K562 (cell line): Measurements from ENCODE around the gene TEX13C. TPM values are rescaled to one million over a fixed set of nuclear protein-coding genes. Genes with fewer than 3 reads are reported as not detected.
A peak's percentile ranks its signal among the peaks of the same experiment; 100 is the strongest.

Experiments
- CBFA2T2 ChIP-seq: fragments of 450-650 bp; conservative IDR thresholded peaks from 2 replicates; pipeline ENCODE4 v1.6.1; 2017; ENCODE audit warnings: mild to moderate bottlenecking
- CBX3 ChIP-seq, 2 experiments: IDR thresholded peaks; 1 replicate in 1 of 2; 2 replicates in 1 of 2; pipeline ENCODE4 v1.6.1; 2012; ENCODE audit warnings: inconsistent platforms in 2 of 2, low read length in 2 of 2, borderline replicate concordance in 1 of 2, control low read depth in 1 of 2
- CC2D1A ChIP-seq: fragments of 450-650 bp; IDR thresholded peaks from 2 replicates; pipeline ENCODE4 v1.6.1; 2017; ENCODE audit warnings: mild to moderate bottlenecking
- CEBPB ChIP-seq: fragments of 450-650 bp; IDR thresholded peaks from 2 replicates; pipeline ENCODE4 v1.6.1; 2016; ENCODE audit warnings: missing genetic modification characterization, missing compliant biosample characterization
- CREBBP ChIP-seq: IDR thresholded peaks from one replicate; pipeline ENCODE4 v1.6.1; 2012; ENCODE audit warnings: low read depth, mild to moderate bottlenecking, control low read depth, inconsistent platforms, low read length
- CREM ChIP-seq: IDR thresholded peaks from 2 replicates; pipeline ENCODE4 v1.6.1; 2014; ENCODE audit warnings: antibody characterized with exemption, low read depth
- E2F4 ChIP-seq: sonication (generic); formaldehyde crosslinking; IDR thresholded peaks from 2 replicates; pipeline ENCODE4 v1.8.0; 2022; ENCODE audit warnings: mild to moderate bottlenecking, low read depth, missing genetic modification reagents
- HEY1 ChIP-seq: fragments of 250-450 bp; sonication (Bioruptor Pico); IDR thresholded peaks from 2 replicates; pipeline ENCODE4 v1.5.0; 2020; ENCODE audit warnings: mild to moderate bottlenecking, moderate library complexity, borderline replicate concordance
- HNRNPLL ChIP-seq: fragments of 200-400 bp; formaldehyde crosslinking; IDR thresholded peaks from 2 replicates; pipeline ENCODE4 v1.6.1; 2017; ENCODE audit warnings: low read length, low read depth, mild to moderate bottlenecking; ENCODE audit not compliant: poor library complexity, severe bottlenecking
- KDM1A ChIP-seq, 2 experiments: fragments of 450-650 bp; IDR thresholded peaks; 2 replicates each; pipeline ENCODE4 v1.6.1; 2016; ENCODE audit warnings: mild to moderate bottlenecking in 2 of 2
- KDM5B ChIP-seq: fragments of 200-600 bp; sonication (generic); IDR thresholded peaks from 2 replicates; pipeline ENCODE4 v1.6.1; 2012; ENCODE audit warnings: low read depth, mild to moderate bottlenecking, moderate library complexity, low read length, control low read depth, inconsistent platforms; ENCODE audit not compliant: insufficient replicate concordance
- KLF13 ChIP-seq: fragments of 450-650 bp; IDR thresholded peaks from 2 replicates; pipeline ENCODE4 v1.6.1; 2016; ENCODE audit warnings: missing genetic modification characterization, low read depth, mild to moderate bottlenecking, missing compliant biosample characterization, moderate library complexity, borderline replicate concordance
- MAZ ChIP-seq, 2 experiments: fragments of 450-650 bp in 1 of 2; sonication (generic) in 1 of 2; formaldehyde crosslinking; IDR thresholded peaks in 1 of 2; conservative IDR thresholded peaks in 1 of 2; 2 replicates each; pipeline versions ENCODE4 v1.4.0 to v1.5.0; 2020; ENCODE audit warnings: mild to moderate bottlenecking in 1 of 2, missing genetic modification reagents in 1 of 2
- MCM5 ChIP-seq: fragments of 450-650 bp; IDR thresholded peaks from 2 replicates; pipeline ENCODE4 v1.6.1; 2016; ENCODE audit warnings: low read depth
- NCOA2 ChIP-seq, 2 experiments: fragments of 450-650 bp; IDR thresholded peaks; 2 replicates each; pipeline ENCODE4 v1.6.1; 2018; ENCODE audit warnings: mild to moderate bottlenecking in 2 of 2, moderate library complexity in 1 of 2; ENCODE audit not compliant: partially characterized antibody in 2 of 2
- NEUROD1 ChIP-seq: fragments of 150-350 bp; IDR thresholded peaks from 2 replicates; pipeline ENCODE4 v1.6.1; 2014; ENCODE audit warnings: borderline replicate concordance, low read length, low read depth; ENCODE audit not compliant: partially characterized antibody
- PHTF2 ChIP-seq: fragments of 250-450 bp; sonication (Bioruptor Pico); IDR thresholded peaks from 2 replicates; pipeline ENCODE4 v1.5.0; 2021; ENCODE audit warnings: mild to moderate bottlenecking
- SNIP1 ChIP-seq: fragments of 450-650 bp; IDR thresholded peaks from 2 replicates; pipeline ENCODE4 v1.7.1; 2017; ENCODE audit warnings: low read depth, mild to moderate bottlenecking
- TRIM24 ChIP-seq, 2 experiments: fragments of 450-650 bp; IDR thresholded peaks; 2 replicates each; pipeline ENCODE4 v1.6.1; 2016
- ZNF217 ChIP-seq: sonication (generic); formaldehyde crosslinking; IDR thresholded peaks from 2 replicates; pipeline ENCODE4 v1.8.0; 2022; ENCODE audit warnings: mild to moderate bottlenecking, missing genetic modification reagents
- ZNF263 ChIP-seq: sonication (generic); formaldehyde crosslinking; IDR thresholded peaks from 2 replicates; pipeline ENCODE4 v1.8.0; 2022; ENCODE audit warnings: mild to moderate bottlenecking, missing genetic modification reagents, borderline replicate concordance
- ZNF354B ChIP-seq: fragments of 250-450 bp; sonication (Bioruptor Pico); IDR thresholded peaks from 2 replicates; pipeline ENCODE4 v1.4.0; 2020
- ZNF830 ChIP-seq: fragments of 250-450 bp; sonication (Bioruptor Pico); IDR thresholded peaks from 2 replicates; pipeline ENCODE4 v1.5.0; 2021; ENCODE audit warnings: mild to moderate bottlenecking
- polyA plus RNA-seq, 8 experiments: library from polyadenylated mRNA; depleted of rRNA in 4 of 8; stranded (reverse) in 5 of 8; unstranded in 3 of 8; fragments of >200 nt; fragmentation: Nextera tagmentation in 2 of 8; fragmentation: Illumina TruSeq in 1 of 8; extraction: Ambion mirVana in 2 of 8; extraction: Trizol in 1 of 8; gene quantifications; 2 replicates each; pipeline versions ENCODE4 v1.2.1 to v1.2.3, GENCODE V29; 2011 to 2014; ENCODE audit warnings: inconsistent platforms in 1 of 8, missing spikeins in 1 of 8
- total RNA-seq, 7 experiments: library from RNA; depleted of rRNA in 6 of 7; stranded (reverse); fragments of >200 nt in 6 of 7; fragmentation: Illumina TruSeq in 2 of 7; extraction: Trizol in 2 of 7; gene quantifications; 2 replicates each; pipeline versions ENCODE4 v1.2.1 to v1.2.3, GENCODE V29; 2011 to 2021; ENCODE audit warnings: low replicate concordance in 1 of 7
- TF ChIP-seq, protein P1 (sequence below): IDR thresholded peaks from 3 replicates; pipeline ENCODE4 v1.6.1; 2011; ENCODE audit warnings: borderline replicate concordance, mild to moderate bottlenecking, moderate library complexity; ENCODE audit not compliant: insufficient read length; ENCODE audit errors: extremely low read depth
- TF ChIP-seq, protein P2 (sequence below): sonication (generic); formaldehyde crosslinking; IDR thresholded peaks from 2 replicates; pipeline ENCODE4 v1.8.1; 2023; ENCODE audit warnings: mild to moderate bottlenecking, missing genetic modification reagents, moderate library complexity

The TEX13C gene
- total and polyA plus RNA-seq, 9 of the 15 experiments (the other 6 are each of a cell fraction or from before 2014, with no cell fraction given) = not detected

- TF ChIP-seq KDM5B (no peak), ZNF263 (CRISPR knock-in tag) (no peak), SNIP1 (no peak), TRIM24 (IDR thresholded peaks at IDR 0.05) (peak; percentile 29 to 44; a peak in 1 of 4 replicates), E2F4 (no peak), HEY1 (CRISPR knock-in tag) (no peak), CREM (no peak), ZNF830 (CRISPR knock-in tag) (no peak), ZNF354B (no peak), KLF13 (tag) (no peak), CBFA2T2 (peak; percentile 62), MCM5 (no peak), PHTF2 (CRISPR knock-in tag) (no peak), KDM1A (IDR thresholded peaks at IDR 0.05) (peak; percentile 61 to 69; a peak in 3 of 4 replicates), CBX3 (IDR thresholded peaks at IDR 0.05; ENCODE audit: borderline replicate concordance in 1 of 2, low read length in 2 of 2) (peak in 1 of 2 experiments; percentile 28; a peak in 1 of 3 replicates), HNRNPLL (no peak), CEBPB (tag) (0 out of 2 replicates have a peak, but pooled peaks have one; percentile 8), CC2D1A (peak; percentile 63; the same call in 1 of the 2 replicates), CREBBP (no peak), MAZ (CRISPR knock-in tag; conservative IDR thresholded peaks at IDR 0.05 in 1 of 2, IDR thresholded peaks at IDR 0.05 in 1 of 2) (no peak), NCOA2 (IDR thresholded peaks at IDR 0.05; ENCODE audit: partially characterized antibody in 2 of 2) (no peak), NEUROD1 (no peak), ZNF217 (CRISPR knock-in tag) (no peak)
- TF ChIP-seq, protein P1, sequence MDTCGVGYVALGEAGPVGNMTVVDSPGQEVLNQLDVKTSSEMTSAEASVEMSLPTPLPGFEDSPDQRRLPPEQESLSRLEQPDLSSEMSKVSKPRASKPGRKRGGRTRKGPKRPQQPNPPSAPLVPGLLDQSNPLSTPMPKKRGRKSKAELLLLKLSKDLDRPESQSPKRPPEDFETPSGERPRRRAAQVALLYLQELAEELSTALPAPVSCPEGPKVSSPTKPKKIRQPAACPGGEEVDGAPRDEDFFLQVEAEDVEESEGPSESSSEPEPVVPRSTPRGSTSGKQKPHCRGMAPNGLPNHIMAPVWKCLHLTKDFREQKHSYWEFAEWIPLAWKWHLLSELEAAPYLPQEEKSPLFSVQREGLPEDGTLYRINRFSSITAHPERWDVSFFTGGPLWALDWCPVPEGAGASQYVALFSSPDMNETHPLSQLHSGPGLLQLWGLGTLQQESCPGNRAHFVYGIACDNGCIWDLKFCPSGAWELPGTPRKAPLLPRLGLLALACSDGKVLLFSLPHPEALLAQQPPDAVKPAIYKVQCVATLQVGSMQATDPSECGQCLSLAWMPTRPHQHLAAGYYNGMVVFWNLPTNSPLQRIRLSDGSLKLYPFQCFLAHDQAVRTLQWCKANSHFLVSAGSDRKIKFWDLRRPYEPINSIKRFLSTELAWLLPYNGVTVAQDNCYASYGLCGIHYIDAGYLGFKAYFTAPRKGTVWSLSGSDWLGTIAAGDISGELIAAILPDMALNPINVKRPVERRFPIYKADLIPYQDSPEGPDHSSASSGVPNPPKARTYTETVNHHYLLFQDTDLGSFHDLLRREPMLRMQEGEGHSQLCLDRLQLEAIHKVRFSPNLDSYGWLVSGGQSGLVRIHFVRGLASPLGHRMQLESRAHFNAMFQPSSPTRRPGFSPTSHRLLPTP = no peak
- TF ChIP-seq, protein P2, sequence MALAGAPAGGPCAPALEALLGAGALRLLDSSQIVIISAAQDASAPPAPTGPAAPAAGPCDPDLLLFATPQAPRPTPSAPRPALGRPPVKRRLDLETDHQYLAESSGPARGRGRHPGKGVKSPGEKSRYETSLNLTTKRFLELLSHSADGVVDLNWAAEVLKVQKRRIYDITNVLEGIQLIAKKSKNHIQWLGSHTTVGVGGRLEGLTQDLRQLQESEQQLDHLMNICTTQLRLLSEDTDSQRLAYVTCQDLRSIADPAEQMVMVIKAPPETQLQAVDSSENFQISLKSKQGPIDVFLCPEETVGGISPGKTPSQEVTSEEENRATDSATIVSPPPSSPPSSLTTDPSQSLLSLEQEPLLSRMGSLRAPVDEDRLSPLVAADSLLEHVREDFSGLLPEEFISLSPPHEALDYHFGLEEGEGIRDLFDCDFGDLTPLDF (CRISPR knock-in tag) = no peak
These were observed 20.8 kb downstream of the TEX13C start (continued) for GRCh38 chrX:125340490-125340889.
